ENCODE results near the gene HCN1.

GRCh38 chr5:45696206-45696836 is at the start of gene HCN1:
- TF ChIP-seq GATA3 (IDR thresholded peaks at IDR 0.05; ENCODE audit: low read depth, low read length) (no peak), GATA2 (IDR thresholded peaks at IDR 0.05; ENCODE audit: low read depth, low read length) (no peak)

Data from SH-SY5Y (cell line).